Glutamatergic neuron (in vitro differentiated cells): ENCODE results near the gene GMPR. TPM values are rescaled to one million over a fixed set of nuclear protein-coding genes. Genes with fewer than 3 reads are reported as not detected.

Experiments
- DNase-seq: peaks from one replicate; pipeline ENCODE4 v3.0.0; 2022
- H3K27ac Mint-ChIP-seq: one replicate; pipeline ENCODE4 v1.8.0; 2020; ENCODE audit warnings: mild to moderate bottlenecking, mixed read lengths, inconsistent platforms; ENCODE audit not compliant: unreplicated experiment
- H3K27me3 Mint-ChIP-seq: one replicate; pipeline ENCODE4 v1.8.0; 2020; ENCODE audit warnings: mild to moderate bottlenecking, moderate library complexity, mixed read lengths, inconsistent platforms; ENCODE audit not compliant: unreplicated experiment
- H3K36me3 Mint-ChIP-seq: one replicate; pipeline ENCODE4 v1.8.0; 2020; ENCODE audit warnings: mild to moderate bottlenecking, mixed read lengths, inconsistent platforms; ENCODE audit not compliant: unreplicated experiment
- H3K4me1 Mint-ChIP-seq: one replicate; pipeline ENCODE4 v1.8.0; 2020; ENCODE audit warnings: mild to moderate bottlenecking, low read depth, mixed read lengths, inconsistent platforms; ENCODE audit not compliant: unreplicated experiment
- H3K4me3 Mint-ChIP-seq: one replicate; pipeline ENCODE4 v1.8.0; 2020; ENCODE audit warnings: mild to moderate bottlenecking, mixed read lengths, inconsistent platforms; ENCODE audit not compliant: unreplicated experiment
- H3K9me3 Mint-ChIP-seq: one replicate; pipeline ENCODE4 v1.8.0; 2020; ENCODE audit warnings: mild to moderate bottlenecking, moderate library complexity, mixed read lengths, inconsistent platforms; ENCODE audit not compliant: unreplicated experiment
- total RNA-seq: library from RNA; stranded (reverse); fragmentation: NEBNext Ultra II Directional; extraction: Animal tissue kit (Norgen Biotek cat#: 25700); gene quantifications from one replicate; pipeline ENCODE4 v1.2.1, GENCODE V29; 2021; ENCODE audit not compliant: unreplicated experiment
- TF ChIP-seq, protein P1 (sequence below): fragments of 200-600 bp; sonication (generic); IDR thresholded peaks from one replicate; pipeline ENCODE4 v1.5.0; 2021; ENCODE audit not compliant: partially characterized antibody, unreplicated experiment

GMPR gene
- total RNA-seq, 1 donor from 2014 or later, result 5.0 TPM

DNA sequence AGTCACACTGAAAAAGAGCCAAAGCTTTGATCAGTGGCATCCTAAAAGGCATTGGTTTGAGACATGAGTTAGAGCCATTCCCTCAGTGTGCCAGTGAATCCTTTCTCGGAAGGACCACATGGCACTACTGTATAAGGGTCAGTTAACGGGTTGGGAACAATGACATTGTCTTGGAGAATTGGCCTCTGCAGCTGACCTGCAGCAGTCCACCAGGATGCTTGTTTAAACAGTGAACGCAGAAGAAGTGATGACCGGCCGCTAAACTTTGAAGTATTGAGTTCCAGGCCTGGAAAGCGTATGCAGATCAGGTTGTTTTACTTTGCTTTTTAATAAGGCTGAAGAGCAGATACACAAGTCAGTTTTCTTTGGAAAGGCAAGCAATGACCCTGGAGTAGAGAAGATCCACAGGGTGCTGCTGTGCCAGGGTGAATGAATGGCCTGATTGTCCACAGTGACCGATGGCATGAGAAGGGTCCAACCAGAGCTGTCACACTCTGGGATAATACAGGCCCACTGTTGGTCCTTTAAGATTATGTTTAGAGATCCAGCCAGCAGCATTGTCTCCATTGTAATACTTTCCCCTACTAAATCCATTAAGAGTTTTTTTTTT, 57.8 kb downstream of the GMPR start:
- Mint-ChIP-seq H3K9me3 (peaks cover 4% of the 10 kb centered on the region), H3K4me1 (no peaks in the 10 kb centered on the region), H3K4me3 (no peak overlapping the region), H3K27ac (no peak overlapping the region), H3K27me3 (peaks cover 1% of the 10 kb centered on the region), H3K36me3 (no peaks in the 10 kb centered on the region)
- TF ChIP-seq, protein P1, sequence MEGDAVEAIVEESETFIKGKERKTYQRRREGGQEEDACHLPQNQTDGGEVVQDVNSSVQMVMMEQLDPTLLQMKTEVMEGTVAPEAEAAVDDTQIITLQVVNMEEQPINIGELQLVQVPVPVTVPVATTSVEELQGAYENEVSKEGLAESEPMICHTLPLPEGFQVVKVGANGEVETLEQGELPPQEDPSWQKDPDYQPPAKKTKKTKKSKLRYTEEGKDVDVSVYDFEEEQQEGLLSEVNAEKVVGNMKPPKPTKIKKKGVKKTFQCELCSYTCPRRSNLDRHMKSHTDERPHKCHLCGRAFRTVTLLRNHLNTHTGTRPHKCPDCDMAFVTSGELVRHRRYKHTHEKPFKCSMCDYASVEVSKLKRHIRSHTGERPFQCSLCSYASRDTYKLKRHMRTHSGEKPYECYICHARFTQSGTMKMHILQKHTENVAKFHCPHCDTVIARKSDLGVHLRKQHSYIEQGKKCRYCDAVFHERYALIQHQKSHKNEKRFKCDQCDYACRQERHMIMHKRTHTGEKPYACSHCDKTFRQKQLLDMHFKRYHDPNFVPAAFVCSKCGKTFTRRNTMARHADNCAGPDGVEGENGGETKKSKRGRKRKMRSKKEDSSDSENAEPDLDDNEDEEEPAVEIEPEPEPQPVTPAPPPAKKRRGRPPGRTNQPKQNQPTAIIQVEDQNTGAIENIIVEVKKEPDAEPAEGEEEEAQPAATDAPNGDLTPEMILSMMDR, result no peak
- no peak for DNase-seq

DNA sequence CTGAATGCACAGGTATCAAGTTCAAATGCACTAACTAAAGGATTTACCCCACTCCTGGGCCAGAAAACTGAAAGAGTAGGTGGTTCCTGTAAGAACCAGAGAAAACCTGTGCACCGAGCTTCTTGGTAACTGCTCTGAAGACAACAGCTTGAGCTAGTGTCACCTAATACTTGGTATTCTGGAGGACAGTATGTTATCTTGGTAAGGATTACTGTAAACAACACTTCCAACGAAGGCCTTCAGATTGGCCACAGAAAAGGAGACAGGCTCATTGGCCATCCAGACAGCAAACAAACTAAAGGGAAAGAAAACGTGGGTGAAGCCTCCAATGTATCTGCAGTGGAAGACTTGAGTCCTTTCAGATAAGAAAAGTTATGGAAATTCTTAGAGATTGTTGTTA, 61.5 kb downstream of the GMPR start:
- H3K27ac Mint-ChIP-seq, result no peak overlapping the region
- DNase-seq, result no peak
- no peak overlapping the region for H3K4me3 Mint-ChIP-seq
- peaks cover 25% of the 10 kb centered on the region for H3K4me1 Mint-ChIP-seq
- no peaks in the 10 kb centered on the region for H3K36me3 Mint-ChIP-seq
- TF ChIP-seq, protein P1, result no peak
- H3K27me3 Mint-ChIP-seq, result peaks cover 1% of the 10 kb centered on the region
- H3K9me3 Mint-ChIP-seq, result peaks cover 5% of the 10 kb centered on the region

DNA sequence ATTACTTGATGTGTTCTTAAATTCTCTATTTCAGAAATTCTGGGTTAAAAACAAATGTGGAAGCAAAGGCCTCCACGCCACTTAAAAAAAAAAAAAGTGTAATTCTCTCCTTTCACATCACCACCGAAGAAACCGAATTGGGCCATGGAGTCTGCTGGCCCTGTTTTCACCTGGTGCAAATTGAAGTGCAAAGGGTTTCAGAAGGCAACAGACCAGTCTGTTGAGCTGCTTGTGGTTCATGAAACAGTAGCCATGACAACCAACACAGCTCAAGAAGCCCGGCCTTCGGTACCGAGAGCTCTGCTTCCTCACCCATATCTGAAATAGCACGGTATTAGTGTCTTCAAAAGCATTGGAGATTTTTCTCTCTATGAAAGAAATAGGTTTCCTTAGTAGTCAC, 63.1 kb downstream of the GMPR start:
- H3K4me1 Mint-ChIP-seq, result peaks cover 38% of the 10 kb centered on the region
- no peaks in the 10 kb centered on the region for H3K36me3 Mint-ChIP-seq
- TF ChIP-seq, protein P1, result no peak
- H3K9me3 Mint-ChIP-seq, result peaks cover 3% of the 10 kb centered on the region
- no peak for DNase-seq
- no peak overlapping the region for H3K4me3 Mint-ChIP-seq
- H3K27ac Mint-ChIP-seq, result no peak overlapping the region
- no peaks in the 10 kb centered on the region for H3K27me3 Mint-ChIP-seq

DNA sequence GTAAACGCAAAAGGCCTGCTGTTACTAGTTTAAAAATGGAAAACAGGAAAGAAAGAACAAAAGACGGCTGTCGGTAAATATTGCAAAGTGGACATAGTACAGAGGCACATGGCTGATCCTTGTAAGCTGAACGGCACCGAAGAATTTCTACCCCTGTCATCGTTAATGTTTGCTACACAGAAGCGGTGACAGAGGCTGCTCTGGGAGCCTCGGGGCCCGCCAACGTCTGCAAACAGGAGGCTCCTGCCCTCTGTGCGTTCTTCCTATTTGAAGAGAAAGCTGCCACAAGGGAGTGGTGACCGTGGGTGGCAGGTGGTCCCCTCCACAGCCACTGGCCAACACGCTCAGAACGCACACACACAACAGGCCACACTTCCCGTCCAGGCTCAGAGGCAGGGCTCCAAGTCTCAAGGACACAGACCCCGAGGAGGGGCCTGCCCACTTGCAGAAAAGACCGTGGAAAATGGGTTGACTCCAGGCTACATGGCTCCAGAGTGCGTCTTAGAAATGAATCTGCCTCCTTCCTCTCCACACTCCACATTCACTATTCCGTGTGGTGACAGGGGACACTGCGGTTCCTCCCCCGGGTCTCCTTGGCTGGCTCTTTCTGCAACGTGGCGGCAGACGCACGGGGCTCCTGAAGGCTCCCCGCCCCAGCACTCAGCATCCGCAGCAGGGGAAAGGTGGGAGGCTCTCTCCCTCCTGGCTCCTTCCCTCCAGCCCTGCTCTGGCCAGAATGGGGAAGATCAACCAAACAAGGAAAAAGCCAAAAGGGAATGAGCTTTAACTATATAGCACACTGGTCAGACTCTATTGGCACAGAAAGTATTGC, 64.5 kb downstream of the GMPR start:
- Mint-ChIP-seq H3K4me1 (peaks cover 41% of the 10 kb centered on the region), H3K27ac (peak overlapping the region; percentile 76), H3K36me3 (no peaks in the 10 kb centered on the region), H3K4me3 (no peak overlapping the region), H3K27me3 (no peaks in the 10 kb centered on the region), H3K9me3 (peaks cover 3% of the 10 kb centered on the region)
- DNase-seq, result peak; percentile 39
- TF ChIP-seq, protein P1, result no peak

DNA sequence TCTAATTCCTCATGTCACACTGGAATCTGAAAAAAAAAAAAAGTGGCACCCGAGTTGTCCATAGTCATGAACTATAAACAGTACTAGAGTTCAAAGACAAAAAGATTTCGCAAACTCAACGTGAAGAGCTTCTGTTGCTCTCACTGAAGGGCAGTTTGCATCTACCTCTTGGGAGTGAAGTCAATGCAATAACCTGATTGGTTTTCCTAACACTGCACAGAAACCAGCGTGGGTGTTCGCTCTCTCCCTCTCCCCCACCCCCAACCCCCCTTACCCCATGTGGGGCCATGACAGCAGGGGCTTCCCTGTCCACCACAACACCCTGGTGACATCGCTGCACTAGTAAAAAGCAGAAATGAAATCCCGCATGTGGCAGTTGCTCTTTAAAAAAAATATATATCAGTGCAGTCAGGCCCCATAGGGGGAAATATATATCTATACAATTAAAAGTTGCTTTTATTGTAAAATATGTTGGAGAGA, 66.9 kb downstream of the GMPR start:
- peaks cover 41% of the 10 kb centered on the region for H3K4me1 Mint-ChIP-seq
- peak overlapping the region; percentile 78 for H3K27ac Mint-ChIP-seq

More for the DNA sequence above, 66.9 kb downstream of the GMPR start:
- DNase-seq, result peak; percentile 35
- H3K27me3 Mint-ChIP-seq, result no peaks in the 10 kb centered on the region
- H3K4me3 Mint-ChIP-seq, result no peak overlapping the region
- H3K9me3 Mint-ChIP-seq, result peaks cover 1% of the 10 kb centered on the region
- TF ChIP-seq, protein P1, result no peak
- no peaks in the 10 kb centered on the region for H3K36me3 Mint-ChIP-seq
